ENCODE measurements around the gene GALNT6.
A peak's percentile ranks its signal among the peaks of the same experiment; 100 is the strongest.

The GALNT6 gene

GRCh38 chr12:51391283-51392123 lies at the start of gene GALNT6:
Gene GALNT6, minus strand, starts transcription at chr12:51391406. Its CDS starts 11,625 bp downstream, at chr12:51379781.
- no peak for DNase-seq

- DNase-seq = no peak
These were observed 48.1 kb upstream of the GALNT6 start for GRCh38 chr12:51439330-51439729.

- DNase-seq = no peak
These were observed 46.2 kb upstream of the GALNT6 start for GRCh38 chr12:51437431-51437830.

GRCh38 chr12:51434305-51434704 lies 43.1 kb upstream of the GALNT6 start:
- no peak for DNase-seq

GRCh38 chr12:51432921-51433320 lies 41.7 kb upstream of the GALNT6 start:
- no peak for DNase-seq

GRCh38 chr12:51430196-51430895 lies 39.1 kb upstream of the GALNT6 start:
- DNase-seq = peak; percentile 89

- no peak for DNase-seq
These were observed 38.5 kb upstream of the GALNT6 start for GRCh38 chr12:51429700-51430099.

GRCh38 chr12:51428256-51428655 lies 37.0 kb upstream of the GALNT6 start:
- DNase-seq = no peak

GRCh38 chr12:51424662-51425539 lies 33.7 kb upstream of the GALNT6 start, which contains the start of gene SLC4A8:
Gene SLC4A8, plus strand, starts transcription at chr12:51424831. Its CDS starts 157 bp downstream, at chr12:51424988.
- peak; percentile 73 for DNase-seq

- DNase-seq = no peak
These were observed 33.0 kb upstream of the GALNT6 start for GRCh38 chr12:51424094-51424661.

GRCh38 chr12:51421266-51421884 lies 30.2 kb upstream of the GALNT6 start:
- peak; percentile 62 for DNase-seq

- DNase-seq = peak; percentile 66
These were observed 28.4 kb upstream of the GALNT6 start for GRCh38 chr12:51419425-51420193.

GRCh38 chr12:51417826-51418225 lies 26.6 kb upstream of the GALNT6 start:
- DNase-seq = no peak

- DNase-seq = no peak
These were observed 24.7 kb upstream of the GALNT6 start for GRCh38 chr12:51415931-51416330.

- no peak for DNase-seq
These were observed 22.6 kb upstream of the GALNT6 start for GRCh38 chr12:51413791-51414190.

- no peak for DNase-seq
These were observed 21.9 kb upstream of the GALNT6 start for GRCh38 chr12:51413149-51413548.

GRCh38 chr12:51409846-51410245 lies 18.6 kb upstream of the GALNT6 start:
- DNase-seq = no peak

GRCh38 chr12:51407604-51408003 lies 16.4 kb upstream of the GALNT6 start:
- no peak for DNase-seq

- DNase-seq = no peak
These were observed 15.7 kb upstream of the GALNT6 start for GRCh38 chr12:51406859-51407258.

- no peak for DNase-seq
These were observed 15.1 kb upstream of the GALNT6 start for GRCh38 chr12:51406290-51406689.

- DNase-seq = no peak
These were observed 14.6 kb upstream of the GALNT6 start for GRCh38 chr12:51405801-51406207.
